Transverse colon (tissue), 4 donors: Measurements from ENCODE around the gene SRPRA. TPM values are rescaled to one million over a fixed set of nuclear protein-coding genes. Genes with fewer than 3 reads are reported as not detected.

ENCODE experiments used
- DNase-seq: peaks from one replicate; pipeline ENCODE4 v3.0.0-alpha.2; 2019
- H3K27ac ChIP-seq, 4 donors: fragments of 200-600 bp; sonication (generic); 2 replicates each; pipeline ENCODE4 v1.5.1; 2016 to 2018; ENCODE audit warnings: inconsistent platforms in 4 of 4
- H3K27me3 ChIP-seq: fragments of 200-600 bp; sonication (generic); 2 replicates; pipeline ENCODE4 v1.5.1; 2017; ENCODE audit warnings: inconsistent platforms
- H3K36me3 ChIP-seq, 4 donors: fragments of 200-600 bp; sonication (generic); 2 replicates each; pipeline ENCODE4 v1.5.1; 2017 to 2019; ENCODE audit warnings: inconsistent platforms in 4 of 4
- H3K4me1 ChIP-seq, 4 donors: fragments of 200-600 bp; sonication (generic); 2 replicates each; pipeline ENCODE4 v1.5.1; 2017 to 2020; ENCODE audit warnings: inconsistent platforms in 4 of 4
- H3K4me3 ChIP-seq, 4 donors: fragments of 200-600 bp; sonication (generic); 1 replicate in 1 of 4; 2 replicates in 3 of 4; pipeline versions ENCODE4 v1.5.1 to v1.6.1; 2017 to 2019; ENCODE audit warnings: inconsistent platforms in 4 of 4
- H3K9me3 ChIP-seq, 2 donors: fragments of 200-600 bp; sonication (generic); 2 replicates each; pipeline ENCODE4 v1.5.1; 2017 to 2019; ENCODE audit warnings: inconsistent platforms in 2 of 2
- CTCF ChIP-seq, 5 experiments: fragments of 200-600 bp in 3 of 5; fragments of 450-650 bp in 2 of 5; sonication (generic) in 3 of 5; IDR thresholded peaks; 1 replicate in 2 of 5; 2 replicates in 3 of 5; pipeline ENCODE4 v1.5.1; 2016 to 2017; ENCODE audit warnings: antibody characterized with exemption in 5 of 5, inconsistent platforms in 3 of 5, mild to moderate bottlenecking in 2 of 5, moderate library complexity in 1 of 5
- EP300 ChIP-seq: sonication (generic); formaldehyde crosslinking; IDR thresholded peaks from one replicate; pipeline ENCODE4 v1.6.1; 2017; ENCODE audit warnings: antibody characterized with exemption, low read depth
- POLR2A ChIP-seq: fragments of 450-650 bp; IDR thresholded peaks from one replicate; pipeline ENCODE4 v1.6.1; 2016; ENCODE audit warnings: antibody characterized with exemption, mild to moderate bottlenecking, moderate library complexity
- POLR2AphosphoS5 ChIP-seq, 3 donors: sonication (generic); formaldehyde crosslinking; IDR thresholded peaks; one replicate each; pipeline ENCODE4 v1.6.1; 2016; ENCODE audit warnings: antibody characterized with exemption in 3 of 3
- WGBS, 2 donors: methylation state at CpG; one replicate each; pipeline ENCODE4 v1.1.5; 2018; ENCODE audit warnings: low coverage in 1 of 2; 5-methylcytosine and 5-hydroxymethylcytosine counted together
- in situ Hi-C, 4 donors: fragments of 200-750 bp; cut with MboI; loops; one replicate each; pipeline versions ENCODE4 v1.15.0 to v1.15.1; 2017; ENCODE audit warnings: low sequenced_read_pairs in 3 of 4, low pct_ligation_motif_present in 1 of 4, low pct_unique_long_range_greater_than_20kb in 1 of 4
- intact Hi-C: fragments of 100-400 bp; cut with DNase I; formaldehyde crosslinking; loops from one replicate; pipeline ENCODE4 v1.15.1; 2023; ENCODE audit warnings: low total_unique reads
- total RNA-seq, 4 donors: library from RNA; depleted of rRNA; stranded (reverse); fragments of >200 nt; gene quantifications; one replicate each; pipeline ENCODE4 v1.1.0, GENCODE V29; 2016

SRPRA gene
- total RNA-seq, 4 donors from 2014 or later = 18.9 to 66.5 (median 63.5) TPM

GRCh38 chr11:126297004-126297403, 28.3 kb upstream of the SRPRA start:
- intact Hi-C loops (no loop called here), in situ Hi-C loops (no loop called here)
- Histone ChIP-seq H3K36me3 (peaks cover 0 to 22% (median 7%) of the 10 kb centered on the region in 4 donors), H3K4me3 (no peak overlapping the region), H3K4me1 (no peaks in the 10 kb centered on the region), H3K27ac (no peak overlapping the region), H3K9me3 (no peaks in the 10 kb centered on the region), H3K27me3 (no peaks in the 10 kb centered on the region)
- 78 to 79% methylated on average over 2 of the region's 2 CpGs for WGBS, 2 donors
- DNase-seq = no peak
- no peak for TF ChIP-seq POLR2AphosphoS5 (IDR thresholded peaks at IDR 0.05)
- no peak for TF ChIP-seq CTCF (IDR thresholded peaks at IDR 0.05)
- TF ChIP-seq EP300 = no peak
- TF ChIP-seq POLR2A = no peak

GRCh38 chr11:126293726-126294125, 25.0 kb upstream of the SRPRA start:
- DNase-seq = no peak
- in situ Hi-C loops = no loop called here
- H3K36me3 ChIP-seq = peaks cover 0 to 29% (median 11%) of the 10 kb centered on the region in 4 donors

GRCh38 chr11:126290887-126291286, 22.2 kb upstream of the SRPRA start:
- DNase-seq = no peak
- 51 to 83% methylated on average over 3 to 12 of the region's 12 CpGs for WGBS, 2 donors
- in situ Hi-C loops (no loop called here), intact Hi-C loops (no loop called here)
- Histone ChIP-seq H3K4me1 (no peaks in the 10 kb centered on the region), H3K9me3 (no peaks in the 10 kb centered on the region), H3K36me3 (peaks cover 0 to 29% (median 15%) of the 10 kb centered on the region in 4 donors), H3K27me3 (no peaks in the 10 kb centered on the region), H3K4me3 (no peak overlapping the region), H3K27ac (no peak overlapping the region)
- no peak for TF ChIP-seq CTCF (IDR thresholded peaks at IDR 0.05)
- TF ChIP-seq POLR2A = no peak
- TF ChIP-seq EP300 = no peak
- no peak for TF ChIP-seq POLR2AphosphoS5 (IDR thresholded peaks at IDR 0.05)

More at GRCh38 chr11:126293726-126294125, 25.0 kb upstream of the SRPRA start:
- intact Hi-C loops = no loop called here
- Histone ChIP-seq H3K9me3 (no peaks in the 10 kb centered on the region), H3K27ac (no peak overlapping the region), H3K27me3 (no peaks in the 10 kb centered on the region), H3K4me1 (no peaks in the 10 kb centered on the region), H3K4me3 (no peak overlapping the region)
- TF ChIP-seq POLR2A = no peak
- no peak for TF ChIP-seq POLR2AphosphoS5 (IDR thresholded peaks at IDR 0.05)
- TF ChIP-seq CTCF (IDR thresholded peaks at IDR 0.05) = no peak
- TF ChIP-seq EP300 = no peak
- WGBS, 2 donors = 82 to 88% methylated on average over 4 to 5 of the region's 5 CpGs

- intact Hi-C loops = no loop called here
- Histone ChIP-seq H3K27me3 (no peaks in the 10 kb centered on the region), H3K4me3 (no peak overlapping the region), H3K27ac (no peak overlapping the region), H3K9me3 (no peaks in the 10 kb centered on the region), H3K36me3 (peaks cover 0 to 21% (median 9%) of the 10 kb centered on the region in 4 donors), H3K4me1 (peaks cover 0 to 16% (median 8%) of the 10 kb centered on the region in 4 donors)
- TF ChIP-seq POLR2AphosphoS5 (IDR thresholded peaks at IDR 0.05) = no peak
- TF ChIP-seq CTCF (IDR thresholded peaks at IDR 0.05) = no peak
- TF ChIP-seq POLR2A = no peak
- no peak for DNase-seq
- 85 to 93% methylated on average over 6 of the region's 6 CpGs for WGBS, 2 donors
- in situ Hi-C loops = no loop called here
Measured at GRCh38 chr11:126288237-126288636, 19.5 kb upstream of the SRPRA start.
